ENCODE results near the gene VARS1. TPM values are rescaled to one million over a fixed set of nuclear protein-coding genes. Genes with fewer than 3 reads are reported as not detected.
A peak's percentile ranks its signal among the peaks of the same experiment; 100 is the strongest.

Gene VARS1
- total RNA-seq, 2 donors from 2014 or later, result 58.0 to 73.7 TPM

DNA sequence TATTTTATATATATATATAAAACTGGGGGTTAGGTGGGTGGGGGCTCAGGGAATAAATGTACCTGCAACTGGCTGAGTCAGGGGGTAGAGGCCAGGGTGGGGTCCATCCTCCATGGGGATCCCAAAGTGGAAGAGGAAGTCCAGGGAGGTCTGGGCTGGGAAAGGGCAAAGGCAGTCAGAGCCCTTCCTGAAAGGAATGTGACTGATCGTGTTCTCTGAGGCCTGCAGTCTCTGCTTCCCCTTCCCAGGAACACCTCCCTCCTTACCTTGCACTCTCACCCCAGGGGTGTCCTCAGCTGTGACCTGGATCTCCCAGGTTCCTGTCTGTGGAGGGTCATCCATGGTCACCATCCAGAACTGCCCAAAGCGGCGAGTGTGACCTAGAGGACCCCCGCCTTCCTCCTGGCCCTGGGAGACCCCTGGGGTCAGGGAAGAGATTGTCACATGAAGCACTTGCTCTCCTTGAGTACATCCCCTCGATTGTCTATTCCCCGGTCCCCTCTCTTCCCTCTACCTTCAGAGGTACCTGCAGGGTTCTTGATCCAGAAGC, 28.4 kb downstream of the VARS1 start:
- DNase-seq (no peak), ATAC-seq (no peak)
- Mint-ChIP-seq H3K4me1 (peaks cover 13% of the 10 kb centered on the region), H3K4me3 (no peak overlapping the region), H3K27ac (no peak overlapping the region), H3K27me3 (no peaks in the 10 kb centered on the region), H3K36me3 (ENCODE audit: low read depth) (no peaks in the 10 kb centered on the region)
- no peaks in the 10 kb centered on the region for H3K9me3 ChIP-seq (ENCODE audit: control insufficient read depth, low read length, poor library complexity, severe bottlenecking)

GRCh38 chr6:31765910-31766794, 29.4 kb downstream of the VARS1 start:
- Mint-ChIP-seq H3K4me1 (peaks cover 11% of the 10 kb centered on the region), H3K27me3 (no peaks in the 10 kb centered on the region), H3K27ac (no peak overlapping the region), H3K4me3 (no peak overlapping the region), H3K36me3 (ENCODE audit: low read depth) (no peaks in the 10 kb centered on the region)
- no peak for ATAC-seq
- no peak for DNase-seq
- no peaks in the 10 kb centered on the region for H3K9me3 ChIP-seq (ENCODE audit: control insufficient read depth, low read length, poor library complexity, severe bottlenecking)

- H3K27ac Mint-ChIP-seq, result no peak overlapping the region
- peaks cover 11% of the 10 kb centered on the region for H3K4me1 Mint-ChIP-seq
- ATAC-seq, result no peak
- DNase-seq, result no peak
- no peaks in the 10 kb centered on the region for H3K9me3 ChIP-seq (ENCODE audit: control insufficient read depth, low read length, poor library complexity, severe bottlenecking)
- no peak overlapping the region for H3K4me3 Mint-ChIP-seq
- H3K36me3 Mint-ChIP-seq (ENCODE audit: low read depth), result no peaks in the 10 kb centered on the region
- no peaks in the 10 kb centered on the region for H3K27me3 Mint-ChIP-seq
Measured at GRCh38 chr6:31765559-31765909, 30.0 kb downstream of the VARS1 start.

DNA sequence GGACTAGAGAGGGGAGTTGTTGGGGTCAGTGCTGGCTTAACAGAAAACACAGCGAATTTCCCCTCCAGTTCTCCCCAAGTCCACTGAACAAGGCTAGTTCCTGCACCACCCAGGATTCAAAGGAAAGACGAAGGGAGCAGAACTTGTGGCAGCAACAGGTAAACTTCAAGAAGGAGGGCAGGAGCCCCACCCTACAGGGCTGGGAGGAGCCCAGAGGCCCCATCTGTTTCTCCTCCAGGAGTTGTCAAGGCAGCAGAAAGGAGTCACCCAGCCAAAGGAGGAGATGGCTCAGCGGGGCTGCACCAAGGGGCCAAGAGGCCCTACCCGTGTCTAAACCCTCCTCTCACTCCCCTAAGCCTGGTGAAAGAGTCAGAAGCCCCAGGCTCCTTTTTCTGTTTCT, 31.4 kb downstream of the VARS1 start:
- ATAC-seq, result no peak
- no peaks in the 10 kb centered on the region for H3K27me3 Mint-ChIP-seq

DNA sequence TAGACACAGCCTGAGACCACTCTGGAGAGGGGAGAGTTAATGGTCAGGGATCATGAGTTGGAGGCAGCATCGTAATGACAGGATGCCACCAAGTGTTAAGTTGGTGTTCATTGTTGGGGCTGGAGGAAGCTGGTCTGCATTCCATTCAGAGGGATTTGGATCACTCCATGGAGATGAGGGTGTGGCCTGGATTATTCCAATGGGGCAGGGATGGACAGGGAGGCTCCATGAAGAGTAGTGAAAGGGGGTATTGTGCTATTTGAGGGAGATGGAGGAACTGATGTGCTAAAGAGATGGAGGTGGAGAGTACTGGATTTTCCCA, 32.0 kb downstream of the VARS1 start:
- Mint-ChIP-seq H3K36me3 (ENCODE audit: low read depth) (peaks cover 4% of the 10 kb centered on the region), H3K27ac (peak overlapping the region; percentile 54), H3K27me3 (no peaks in the 10 kb centered on the region), H3K4me3 (no peak overlapping the region), H3K4me1 (peaks cover 8% of the 10 kb centered on the region)
- H3K9me3 ChIP-seq (ENCODE audit: control insufficient read depth, low read length, poor library complexity, severe bottlenecking), result no peaks in the 10 kb centered on the region
- ATAC-seq (no peak), DNase-seq (no peak)

More for the DNA sequence above, 31.4 kb downstream of the VARS1 start:
- no peaks in the 10 kb centered on the region for H3K9me3 ChIP-seq (ENCODE audit: control insufficient read depth, low read length, poor library complexity, severe bottlenecking)
- DNase-seq, result no peak
- peaks cover 8% of the 10 kb centered on the region for H3K4me1 Mint-ChIP-seq
- H3K4me3 Mint-ChIP-seq, result no peak overlapping the region
- peaks cover 4% of the 10 kb centered on the region for H3K36me3 Mint-ChIP-seq (ENCODE audit: low read depth)
- no peak overlapping the region for H3K27ac Mint-ChIP-seq

- H3K4me1 Mint-ChIP-seq, result peaks cover 8% of the 10 kb centered on the region
Measured at GRCh38 chr6:31762878-31763618, 32.5 kb downstream of the VARS1 start.

GRCh38 chr6:31762356-31762755, 33.2 kb downstream of the VARS1 start, which contains the start of gene SAPCD1:
TSS of gene SAPCD1 (plus strand) at chr6:31762656. CDS start at chr6:31763055, 399 bp downstream.
- Mint-ChIP-seq H3K36me3 (ENCODE audit: low read depth) (peaks cover 4% of the 10 kb centered on the region), H3K27ac (peak within 1 kb of the TSS; percentile 54), H3K4me3 (no peak within 1 kb of the TSS), H3K27me3 (no peaks in the 10 kb centered on the region), H3K4me1 (peaks cover 11% of the 10 kb centered on the region)
- ATAC-seq, result no peak
- DNase-seq, result no peak
- no peaks in the 10 kb centered on the region for H3K9me3 ChIP-seq (ENCODE audit: control insufficient read depth, low read length, poor library complexity, severe bottlenecking)

More at GRCh38 chr6:31762878-31763618, 32.5 kb downstream of the VARS1 start:
- no peak overlapping the region for H3K4me3 Mint-ChIP-seq
- H3K27me3 Mint-ChIP-seq, result no peaks in the 10 kb centered on the region
- H3K36me3 Mint-ChIP-seq (ENCODE audit: low read depth), result peaks cover 4% of the 10 kb centered on the region
- ATAC-seq (no peak), DNase-seq (no peak)
- H3K9me3 ChIP-seq (ENCODE audit: control insufficient read depth, low read length, poor library complexity, severe bottlenecking), result no peaks in the 10 kb centered on the region
- peak overlapping the region; percentile 54 for H3K27ac Mint-ChIP-seq

DNA sequence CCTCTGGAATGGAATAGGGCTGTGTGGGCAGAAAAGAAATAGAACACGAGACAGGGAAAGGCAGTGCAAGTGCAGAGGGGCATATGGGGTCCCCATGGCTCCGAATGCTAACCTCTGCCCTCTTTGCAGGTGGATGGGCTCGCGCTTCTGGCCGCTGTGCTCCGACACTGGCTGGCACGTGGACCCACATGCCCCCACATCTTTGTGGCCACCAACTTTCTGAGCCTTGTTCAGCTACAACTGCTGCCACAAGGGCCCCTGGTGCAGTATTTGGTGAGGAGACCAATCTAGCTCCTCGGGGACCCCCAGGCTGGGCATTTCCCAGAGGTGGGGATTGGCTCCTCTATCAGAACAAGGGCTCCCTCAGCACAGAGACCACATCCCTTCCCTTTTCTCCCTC, 34.2 kb downstream of the VARS1 start:
- Mint-ChIP-seq H3K4me1 (peaks cover 10% of the 10 kb centered on the region), H3K27me3 (no peaks in the 10 kb centered on the region), H3K27ac (peak overlapping the region; percentile 27), H3K4me3 (no peak overlapping the region), H3K36me3 (ENCODE audit: low read depth) (peaks cover 4% of the 10 kb centered on the region)
- ATAC-seq (no peak), DNase-seq (no peak)
- H3K9me3 ChIP-seq (ENCODE audit: control insufficient read depth, low read length, poor library complexity, severe bottlenecking), result no peaks in the 10 kb centered on the region

DNA sequence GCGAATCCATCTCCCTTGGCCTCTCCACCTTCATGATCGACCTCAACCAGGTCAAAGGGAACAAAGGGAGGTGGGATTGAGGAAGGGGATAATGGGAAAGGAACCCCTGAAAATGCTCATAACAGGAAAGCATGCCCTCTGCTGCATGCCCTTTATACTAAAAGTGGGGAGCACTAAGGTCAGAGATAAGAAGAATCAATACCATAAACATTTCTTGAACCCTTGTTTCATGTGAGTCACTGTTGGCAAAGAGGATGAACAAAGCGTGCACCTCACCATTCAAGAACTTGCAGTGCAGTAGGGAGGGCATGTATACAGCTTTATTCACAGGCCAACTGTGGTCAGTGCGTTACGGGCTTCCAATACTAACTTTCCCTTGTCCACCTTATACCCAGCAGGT, 34.8 kb downstream of the VARS1 start:
- DNase-seq, result no peak
- peaks cover 4% of the 10 kb centered on the region for H3K36me3 Mint-ChIP-seq (ENCODE audit: low read depth)
- no peaks in the 10 kb centered on the region for H3K27me3 Mint-ChIP-seq
- H3K27ac Mint-ChIP-seq, result peak overlapping the region; percentile 27
- no peak overlapping the region for H3K4me3 Mint-ChIP-seq
- peaks cover 10% of the 10 kb centered on the region for H3K4me1 Mint-ChIP-seq
- no peak for ATAC-seq
- H3K9me3 ChIP-seq (ENCODE audit: control insufficient read depth, low read length, poor library complexity, severe bottlenecking), result no peaks in the 10 kb centered on the region

DNA sequence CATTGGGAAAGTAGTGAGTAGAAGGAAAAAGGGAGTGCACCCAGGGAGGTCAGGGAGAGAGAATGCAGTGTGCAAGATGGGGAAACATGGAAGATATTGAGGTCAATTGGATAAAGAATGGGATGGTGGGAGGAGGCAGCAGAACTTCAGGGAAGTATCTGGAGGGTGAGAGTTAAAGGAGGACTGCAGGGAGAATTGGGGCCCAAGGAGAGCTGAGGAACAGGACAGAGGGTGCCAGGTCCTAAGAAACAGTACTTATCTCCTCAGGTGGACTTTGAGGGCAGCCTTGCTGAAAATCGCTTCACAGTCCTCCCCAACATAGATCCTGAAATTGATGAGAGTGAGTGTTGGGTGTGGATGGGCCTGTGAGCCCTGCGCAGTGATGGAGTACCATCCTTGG, 37.3 kb downstream of the VARS1 start:
- DNase-seq (no peak), ATAC-seq (no peak)
- Mint-ChIP-seq H3K36me3 (ENCODE audit: low read depth) (peaks cover 4% of the 10 kb centered on the region), H3K27ac (peak overlapping the region; percentile 75), H3K4me3 (no peak overlapping the region), H3K27me3 (no peaks in the 10 kb centered on the region), H3K4me1 (peaks cover 10% of the 10 kb centered on the region)
- H3K9me3 ChIP-seq (ENCODE audit: control insufficient read depth, low read length, poor library complexity, severe bottlenecking), result no peaks in the 10 kb centered on the region

DNA sequence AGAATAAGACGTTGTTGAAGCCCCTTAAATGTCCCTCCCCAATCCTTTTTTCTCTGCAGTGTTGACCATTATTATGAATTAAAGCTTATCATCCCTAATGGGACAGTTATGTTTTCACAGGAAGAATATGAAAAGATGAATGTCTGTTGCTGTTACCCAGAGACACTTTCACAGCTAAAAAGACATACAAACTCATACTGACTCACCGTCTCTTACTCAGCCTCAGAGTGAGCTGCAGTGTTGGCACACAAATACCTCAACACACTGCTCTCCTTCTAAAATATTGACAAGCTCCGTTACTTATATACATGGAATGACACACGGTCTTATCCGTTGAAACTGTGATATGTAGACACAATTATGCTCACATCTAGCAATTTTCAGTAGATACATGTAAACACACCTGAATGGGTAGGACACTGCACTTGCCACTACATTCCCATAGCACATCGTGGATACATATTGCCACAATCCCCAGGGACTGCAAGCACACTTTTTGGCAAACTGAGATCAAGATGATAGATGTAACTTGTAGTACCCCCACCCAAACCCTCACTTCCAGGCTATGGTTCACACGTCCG, 42.7 kb downstream of the VARS1 start:
- H3K4me1 Mint-ChIP-seq, result peaks cover 2% of the 10 kb centered on the region
- H3K9me3 ChIP-seq (ENCODE audit: control insufficient read depth, low read length, poor library complexity, severe bottlenecking), result no peaks in the 10 kb centered on the region
- H3K27me3 Mint-ChIP-seq, result no peaks in the 10 kb centered on the region
- no peak overlapping the region for H3K27ac Mint-ChIP-seq
- no peaks in the 10 kb centered on the region for H3K36me3 Mint-ChIP-seq (ENCODE audit: low read depth)
- no peak overlapping the region for H3K4me3 Mint-ChIP-seq
- ATAC-seq (no peak), DNase-seq (no peak)

DNA sequence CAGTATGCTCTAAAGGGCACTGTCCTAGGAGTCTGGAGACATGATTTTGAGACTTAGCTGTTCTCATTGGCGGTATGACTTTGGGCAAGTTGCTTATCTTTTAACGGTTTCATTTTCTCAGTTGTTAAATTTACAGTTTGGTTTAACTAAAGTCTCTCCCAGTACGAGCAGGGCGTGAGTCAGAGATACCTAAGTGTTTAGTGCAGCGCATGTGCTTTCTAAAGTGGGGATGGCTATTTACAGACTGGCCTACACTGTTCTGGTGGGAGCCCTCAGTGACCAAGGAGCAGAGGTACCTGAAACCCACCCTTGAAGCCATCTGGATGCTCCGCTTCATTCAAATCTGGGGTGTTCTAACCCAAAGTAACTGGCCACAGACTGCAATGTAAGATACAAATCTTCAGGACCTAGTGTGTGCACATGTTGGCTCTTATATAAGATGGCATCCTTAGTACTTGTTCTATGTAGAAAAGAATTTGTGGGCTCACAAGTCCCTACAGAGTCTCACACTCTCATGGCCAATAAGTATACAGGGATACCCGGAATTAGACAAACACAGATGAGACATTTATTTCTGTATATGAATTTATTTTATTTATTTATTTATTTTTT, 45.0 kb downstream of the VARS1 start:
- ATAC-seq (no peak), DNase-seq (no peak)
- Mint-ChIP-seq H3K27me3 (no peaks in the 10 kb centered on the region), H3K4me1 (no peaks in the 10 kb centered on the region), H3K36me3 (ENCODE audit: low read depth) (peaks cover 2% of the 10 kb centered on the region), H3K27ac (no peak overlapping the region), H3K4me3 (no peak overlapping the region)
- H3K9me3 ChIP-seq (ENCODE audit: control insufficient read depth, low read length, poor library complexity, severe bottlenecking), result no peaks in the 10 kb centered on the region
